GM23338 (cell line): ENCODE measurements around the gene SORL1-AS1.

Source experiments
- ATAC-seq: fragments of 200-7000 bp; cut with Tn5 transposase; 3 replicates; pipeline ENCODE4 v1.9.1; 2020
- DNase-seq: peaks from one replicate; pipeline ENCODE4 v3.0.0-alpha.2; 2015; ENCODE audit warnings: low spot score
- H2AFZ ChIP-seq: fragments of 200-600 bp; sonication (generic); 2 replicates; pipeline ENCODE4 v1.8.0; 2016; ENCODE audit warnings: antibody characterized with exemption, mild to moderate bottlenecking, moderate library complexity
- H3F3A ChIP-seq: fragments of 200-600 bp; sonication (generic); replicated peaks from 2 replicates; pipeline ENCODE4 v1.8.0; 2017; ENCODE audit warnings: antibody characterized with exemption, mixed run types, low read depth
- H3K27ac ChIP-seq: fragments of 200-600 bp; sonication (generic); 2 replicates; pipeline ENCODE4 v1.6.1; 2016; ENCODE audit warnings: low read depth
- H3K27me3 ChIP-seq: fragments of 200-600 bp; sonication (generic); 2 replicates; pipeline ENCODE4 v1.8.0; 2016; ENCODE audit warnings: mild to moderate bottlenecking, mixed run types, moderate library complexity; ENCODE audit not compliant: insufficient read depth
- H3K36me3 ChIP-seq: fragments of 200-600 bp; sonication (generic); 2 replicates; pipeline ENCODE4 v1.8.0; 2016; ENCODE audit warnings: mild to moderate bottlenecking; ENCODE audit not compliant: insufficient read depth
- H3K4me1 ChIP-seq: fragments of 200-600 bp; sonication (generic); 2 replicates; pipeline ENCODE4 v1.8.0; 2016; ENCODE audit warnings: mild to moderate bottlenecking, moderate library complexity; ENCODE audit not compliant: insufficient read depth
- H3K4me2 ChIP-seq: fragments of 200-600 bp; sonication (generic); 2 replicates; pipeline ENCODE4 v1.7.1; 2017; ENCODE audit warnings: mixed run types
- H3K4me3 ChIP-seq: fragments of 200-600 bp; sonication (generic); 2 replicates; pipeline ENCODE4 v1.6.1; 2016; ENCODE audit warnings: mixed run types
- H3K79me2 ChIP-seq: fragments of 200-600 bp; sonication (generic); replicated peaks from 2 replicates; pipeline ENCODE4 v1.8.0; 2017; ENCODE audit warnings: mild to moderate bottlenecking; ENCODE audit not compliant: insufficient read depth
- H3K9me2 ChIP-seq: fragments of 200-600 bp; sonication (generic); 2 replicates; pipeline ENCODE4 v1.8.0; 2017; ENCODE audit not compliant: insufficient read depth
- H4K20me1 ChIP-seq: fragments of 200-600 bp; sonication (generic); replicated peaks from 2 replicates; pipeline ENCODE4 v1.8.0; 2017; ENCODE audit warnings: mild to moderate bottlenecking; ENCODE audit not compliant: insufficient read depth
- H3K27ac Mint-ChIP-seq: 2 replicates; pipeline ENCODE4 v1.8.0; 2020; ENCODE audit warnings: inconsistent platforms, mild to moderate bottlenecking, moderate library complexity, mixed read lengths
- H3K27me3 Mint-ChIP-seq: 3 replicates; pipeline ENCODE4 v1.8.0; 2022; ENCODE audit warnings: low read depth, mild to moderate bottlenecking, moderate library complexity, mixed read lengths, inconsistent platforms; ENCODE audit not compliant: insufficient read depth, poor library complexity
- H3K36me3 Mint-ChIP-seq: 3 replicates; pipeline ENCODE4 v1.8.0; 2021; ENCODE audit warnings: low read depth, mild to moderate bottlenecking, inconsistent platforms, moderate library complexity, mixed read lengths
- H3K4me1 Mint-ChIP-seq: 3 replicates; pipeline ENCODE4 v1.8.0; 2020; ENCODE audit warnings: mild to moderate bottlenecking, inconsistent platforms, mixed read lengths
- H3K4me3 Mint-ChIP-seq: 3 replicates; pipeline ENCODE4 v1.8.0; 2021; ENCODE audit warnings: moderate library complexity, mild to moderate bottlenecking, inconsistent platforms, mixed read lengths
- H3K9me3 Mint-ChIP-seq: 3 replicates; pipeline ENCODE4 v1.8.0; 2020; ENCODE audit warnings: moderate library complexity, mild to moderate bottlenecking, inconsistent platforms, mixed read lengths
- CREB1 ChIP-seq: fragments of 250-450 bp; sonication (Bioruptor Pico); IDR thresholded peaks from 2 replicates; pipeline ENCODE4 v1.5.0; 2020; ENCODE audit warnings: low read depth, mild to moderate bottlenecking, moderate library complexity
- EZH2 ChIP-seq: fragments of 200-600 bp; sonication (generic); IDR thresholded peaks from one replicate; pipeline ENCODE4 v1.8.0; 2017; ENCODE audit warnings: antibody characterized with exemption, mild to moderate bottlenecking, low read depth; ENCODE audit not compliant: unreplicated experiment
- EZH2phosphoT487 ChIP-seq: fragments of 200-600 bp; sonication (generic); IDR thresholded peaks from one replicate; pipeline ENCODE4 v1.8.1; 2018; ENCODE audit warnings: antibody characterized with exemption; ENCODE audit not compliant: unreplicated experiment
- JUNB ChIP-seq: IDR thresholded peaks from one replicate; pipeline ENCODE4 v1.6.1; 2016; ENCODE audit warnings: antibody characterized with exemption; ENCODE audit not compliant: unreplicated experiment
- NANOG ChIP-seq: IDR thresholded peaks from 2 replicates; pipeline ENCODE4 v1.6.1; 2016; ENCODE audit warnings: antibody characterized with exemption, borderline replicate concordance
- POLR2AphosphoS5 ChIP-seq: IDR thresholded peaks from 2 replicates; pipeline ENCODE4 v1.6.1; 2016; ENCODE audit warnings: antibody characterized with exemption, low read depth
- STAT1 ChIP-seq: IDR thresholded peaks from one replicate; pipeline ENCODE4 v1.6.1; 2016; ENCODE audit warnings: antibody characterized with exemption; ENCODE audit not compliant: unreplicated experiment
- ZNF114 ChIP-seq: fragments of 250-450 bp; sonication (Bioruptor Pico); IDR thresholded peaks from 2 replicates; pipeline ENCODE4 v1.5.0; 2020; ENCODE audit warnings: mild to moderate bottlenecking, moderate library complexity
- ZNF331 ChIP-seq: fragments of 250-450 bp; sonication (Bioruptor Pico); IDR thresholded peaks from 2 replicates; pipeline ENCODE4 v1.5.0; 2020; ENCODE audit warnings: low read depth, mild to moderate bottlenecking, moderate library complexity
- TF ChIP-seq, protein P1 (sequence below): IDR thresholded peaks from 2 replicates; pipeline ENCODE4 v1.6.1; 2016; ENCODE audit warnings: antibody characterized with exemption
- TF ChIP-seq, protein P2 (sequence below), 2 experiments: fragments of 200-600 bp in 1 of 2; sonication (generic) in 1 of 2; conservative IDR thresholded peaks; 2 replicates each; pipeline versions ENCODE4 v1.5.1 to v1.6.1; 2016 to 2017; ENCODE audit warnings: antibody characterized with exemption in 2 of 2, low read depth in 2 of 2, mild to moderate bottlenecking in 2 of 2, moderate library complexity in 1 of 2
- TF ChIP-seq, protein P3 (sequence below): fragments of 250-450 bp; sonication (Bioruptor Pico); IDR thresholded peaks from 2 replicates; pipeline ENCODE4 v1.5.0; 2020; ENCODE audit warnings: mild to moderate bottlenecking, moderate library complexity
- TF ChIP-seq, protein P4 (sequence below): IDR thresholded peaks from one replicate; pipeline ENCODE4 v1.6.1; 2018; ENCODE audit warnings: antibody characterized with exemption; ENCODE audit not compliant: unreplicated experiment

Gene SORL1-AS1

DNA sequence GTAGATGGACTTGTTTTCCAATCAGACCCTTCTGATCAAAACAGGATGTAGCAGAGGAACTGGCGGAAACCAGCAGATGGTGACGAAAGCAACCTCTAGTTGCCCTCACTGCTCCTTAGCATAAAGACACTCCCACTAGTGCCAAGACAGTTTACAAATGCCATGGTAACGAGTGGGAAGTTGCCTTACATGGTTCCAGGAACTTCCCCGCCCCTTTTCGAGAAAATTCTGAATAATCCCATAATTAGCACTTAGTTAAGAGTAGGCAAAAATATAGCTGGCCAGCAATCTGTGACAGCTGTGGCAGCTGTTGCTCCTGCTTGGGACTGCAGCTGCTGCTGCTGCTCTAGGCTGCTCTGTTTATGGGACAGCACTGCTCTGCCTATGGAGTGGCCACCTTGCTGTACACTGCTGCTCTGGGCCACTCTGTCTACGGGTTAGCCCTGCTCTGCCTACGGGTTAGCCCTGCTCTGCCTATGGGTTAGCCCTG lies 34.1 kb downstream of the SORL1-AS1 start:
- no peaks in the 10 kb centered on the region for H3K27me3 ChIP-seq
- no peaks in the 10 kb centered on the region for H3K36me3 ChIP-seq
- peaks cover 10% of the 10 kb centered on the region for H3K9me2 ChIP-seq
- Mint-ChIP-seq H3K27me3 (no peaks in the 10 kb centered on the region), H3K4me3 (no peak overlapping the region), H3K9me3 (no peaks in the 10 kb centered on the region; the same call in 2 of the 3 replicates), H3K27ac (no peak overlapping the region), H3K36me3 (no peaks in the 10 kb centered on the region), H3K4me1 (peaks cover 17% of the 10 kb centered on the region)
- no peak for TF ChIP-seq CREB1 (CRISPR knock-in tag)
- no peak for TF ChIP-seq EZH2phosphoT487
- TF ChIP-seq, protein P1, sequence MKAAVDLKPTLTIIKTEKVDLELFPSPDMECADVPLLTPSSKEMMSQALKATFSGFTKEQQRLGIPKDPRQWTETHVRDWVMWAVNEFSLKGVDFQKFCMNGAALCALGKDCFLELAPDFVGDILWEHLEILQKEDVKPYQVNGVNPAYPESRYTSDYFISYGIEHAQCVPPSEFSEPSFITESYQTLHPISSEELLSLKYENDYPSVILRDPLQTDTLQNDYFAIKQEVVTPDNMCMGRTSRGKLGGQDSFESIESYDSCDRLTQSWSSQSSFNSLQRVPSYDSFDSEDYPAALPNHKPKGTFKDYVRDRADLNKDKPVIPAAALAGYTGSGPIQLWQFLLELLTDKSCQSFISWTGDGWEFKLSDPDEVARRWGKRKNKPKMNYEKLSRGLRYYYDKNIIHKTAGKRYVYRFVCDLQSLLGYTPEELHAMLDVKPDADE, result no peak
- no peak for TF ChIP-seq NANOG
- no peak for TF ChIP-seq JUNB
- TF ChIP-seq EZH2, result no peak
- no peak for TF ChIP-seq STAT1
- no peak for TF ChIP-seq ZNF114
- TF ChIP-seq, protein P2, sequence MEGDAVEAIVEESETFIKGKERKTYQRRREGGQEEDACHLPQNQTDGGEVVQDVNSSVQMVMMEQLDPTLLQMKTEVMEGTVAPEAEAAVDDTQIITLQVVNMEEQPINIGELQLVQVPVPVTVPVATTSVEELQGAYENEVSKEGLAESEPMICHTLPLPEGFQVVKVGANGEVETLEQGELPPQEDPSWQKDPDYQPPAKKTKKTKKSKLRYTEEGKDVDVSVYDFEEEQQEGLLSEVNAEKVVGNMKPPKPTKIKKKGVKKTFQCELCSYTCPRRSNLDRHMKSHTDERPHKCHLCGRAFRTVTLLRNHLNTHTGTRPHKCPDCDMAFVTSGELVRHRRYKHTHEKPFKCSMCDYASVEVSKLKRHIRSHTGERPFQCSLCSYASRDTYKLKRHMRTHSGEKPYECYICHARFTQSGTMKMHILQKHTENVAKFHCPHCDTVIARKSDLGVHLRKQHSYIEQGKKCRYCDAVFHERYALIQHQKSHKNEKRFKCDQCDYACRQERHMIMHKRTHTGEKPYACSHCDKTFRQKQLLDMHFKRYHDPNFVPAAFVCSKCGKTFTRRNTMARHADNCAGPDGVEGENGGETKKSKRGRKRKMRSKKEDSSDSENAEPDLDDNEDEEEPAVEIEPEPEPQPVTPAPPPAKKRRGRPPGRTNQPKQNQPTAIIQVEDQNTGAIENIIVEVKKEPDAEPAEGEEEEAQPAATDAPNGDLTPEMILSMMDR (conservative IDR thresholded peaks at IDR 0.05; ENCODE audit: low read depth in 2 of 2), result no peak
- no peak for TF ChIP-seq ZNF331
- no peak for TF ChIP-seq POLR2AphosphoS5
- TF ChIP-seq, protein P3, sequence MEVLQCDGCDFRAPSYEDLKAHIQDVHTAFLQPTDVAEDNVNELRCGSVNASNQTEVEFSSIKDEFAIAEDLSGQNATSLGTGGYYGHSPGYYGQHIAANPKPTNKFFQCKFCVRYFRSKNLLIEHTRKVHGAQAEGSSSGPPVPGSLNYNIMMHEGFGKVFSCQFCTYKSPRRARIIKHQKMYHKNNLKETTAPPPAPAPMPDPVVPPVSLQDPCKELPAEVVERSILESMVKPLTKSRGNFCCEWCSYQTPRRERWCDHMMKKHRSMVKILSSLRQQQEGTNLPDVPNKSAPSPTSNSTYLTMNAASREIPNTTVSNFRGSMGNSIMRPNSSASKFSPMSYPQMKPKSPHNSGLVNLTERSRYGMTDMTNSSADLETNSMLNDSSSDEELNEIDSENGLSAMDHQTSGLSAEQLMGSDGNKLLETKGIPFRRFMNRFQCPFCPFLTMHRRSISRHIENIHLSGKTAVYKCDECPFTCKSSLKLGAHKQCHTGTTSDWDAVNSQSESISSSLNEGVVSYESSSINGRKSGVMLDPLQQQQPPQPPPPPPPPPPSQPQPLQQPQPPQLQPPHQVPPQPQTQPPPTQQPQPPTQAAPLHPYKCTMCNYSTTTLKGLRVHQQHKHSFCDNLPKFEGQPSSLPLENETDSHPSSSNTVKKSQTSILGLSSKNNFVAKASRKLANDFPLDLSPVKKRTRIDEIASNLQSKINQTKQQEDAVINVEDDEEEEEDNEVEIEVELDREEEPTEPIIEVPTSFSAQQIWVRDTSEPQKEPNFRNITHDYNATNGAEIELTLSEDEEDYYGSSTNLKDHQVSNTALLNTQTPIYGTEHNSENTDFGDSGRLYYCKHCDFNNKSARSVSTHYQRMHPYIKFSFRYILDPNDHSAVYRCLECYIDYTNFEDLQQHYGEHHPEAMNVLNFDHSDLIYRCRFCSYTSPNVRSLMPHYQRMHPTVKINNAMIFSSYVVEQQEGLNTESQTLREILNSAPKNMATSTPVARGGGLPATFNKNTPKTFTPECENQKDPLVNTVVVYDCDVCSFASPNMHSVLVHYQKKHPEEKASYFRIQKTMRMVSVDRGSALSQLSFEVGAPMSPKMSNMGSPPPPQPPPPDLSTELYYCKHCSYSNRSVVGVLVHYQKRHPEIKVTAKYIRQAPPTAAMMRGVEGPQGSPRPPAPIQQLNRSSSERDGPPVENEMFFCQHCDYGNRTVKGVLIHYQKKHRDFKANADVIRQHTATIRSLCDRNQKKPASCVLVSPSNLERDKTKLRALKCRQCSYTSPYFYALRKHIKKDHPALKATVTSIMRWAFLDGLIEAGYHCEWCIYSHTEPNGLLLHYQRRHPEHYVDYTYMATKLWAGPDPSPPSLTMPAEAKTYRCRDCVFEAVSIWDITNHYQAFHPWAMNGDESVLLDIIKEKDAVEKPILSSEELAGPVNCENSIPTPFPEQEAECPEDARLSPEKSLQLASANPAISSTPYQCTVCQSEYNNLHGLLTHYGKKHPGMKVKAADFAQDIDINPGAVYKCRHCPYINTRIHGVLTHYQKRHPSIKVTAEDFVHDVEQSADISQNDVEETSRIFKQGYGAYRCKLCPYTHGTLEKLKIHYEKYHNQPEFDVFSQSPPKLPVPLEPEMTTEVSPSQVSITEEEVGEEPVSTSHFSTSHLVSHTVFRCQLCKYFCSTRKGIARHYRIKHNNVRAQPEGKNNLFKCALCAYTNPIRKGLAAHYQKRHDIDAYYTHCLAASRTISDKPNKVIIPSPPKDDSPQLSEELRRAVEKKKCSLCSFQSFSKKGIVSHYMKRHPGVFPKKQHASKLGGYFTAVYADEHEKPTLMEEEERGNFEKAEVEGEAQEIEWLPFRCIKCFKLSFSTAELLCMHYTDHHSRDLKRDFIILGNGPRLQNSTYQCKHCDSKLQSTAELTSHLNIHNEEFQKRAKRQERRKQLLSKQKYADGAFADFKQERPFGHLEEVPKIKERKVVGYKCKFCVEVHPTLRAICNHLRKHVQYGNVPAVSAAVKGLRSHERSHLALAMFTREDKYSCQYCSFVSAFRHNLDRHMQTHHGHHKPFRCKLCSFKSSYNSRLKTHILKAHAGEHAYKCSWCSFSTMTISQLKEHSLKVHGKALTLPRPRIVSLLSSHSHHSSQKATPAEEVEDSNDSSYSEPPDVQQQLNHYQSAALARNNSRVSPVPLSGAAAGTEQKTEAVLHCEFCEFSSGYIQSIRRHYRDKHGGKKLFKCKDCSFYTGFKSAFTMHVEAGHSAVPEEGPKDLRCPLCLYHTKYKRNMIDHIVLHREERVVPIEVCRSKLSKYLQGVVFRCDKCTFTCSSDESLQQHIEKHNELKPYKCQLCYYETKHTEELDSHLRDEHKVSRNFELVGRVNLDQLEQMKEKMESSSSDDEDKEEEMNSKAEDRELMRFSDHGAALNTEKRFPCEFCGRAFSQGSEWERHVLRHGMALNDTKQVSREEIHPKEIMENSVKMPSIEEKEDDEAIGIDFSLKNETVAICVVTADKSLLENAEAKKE (CRISPR knock-in tag), result no peak
- TF ChIP-seq, protein P4, sequence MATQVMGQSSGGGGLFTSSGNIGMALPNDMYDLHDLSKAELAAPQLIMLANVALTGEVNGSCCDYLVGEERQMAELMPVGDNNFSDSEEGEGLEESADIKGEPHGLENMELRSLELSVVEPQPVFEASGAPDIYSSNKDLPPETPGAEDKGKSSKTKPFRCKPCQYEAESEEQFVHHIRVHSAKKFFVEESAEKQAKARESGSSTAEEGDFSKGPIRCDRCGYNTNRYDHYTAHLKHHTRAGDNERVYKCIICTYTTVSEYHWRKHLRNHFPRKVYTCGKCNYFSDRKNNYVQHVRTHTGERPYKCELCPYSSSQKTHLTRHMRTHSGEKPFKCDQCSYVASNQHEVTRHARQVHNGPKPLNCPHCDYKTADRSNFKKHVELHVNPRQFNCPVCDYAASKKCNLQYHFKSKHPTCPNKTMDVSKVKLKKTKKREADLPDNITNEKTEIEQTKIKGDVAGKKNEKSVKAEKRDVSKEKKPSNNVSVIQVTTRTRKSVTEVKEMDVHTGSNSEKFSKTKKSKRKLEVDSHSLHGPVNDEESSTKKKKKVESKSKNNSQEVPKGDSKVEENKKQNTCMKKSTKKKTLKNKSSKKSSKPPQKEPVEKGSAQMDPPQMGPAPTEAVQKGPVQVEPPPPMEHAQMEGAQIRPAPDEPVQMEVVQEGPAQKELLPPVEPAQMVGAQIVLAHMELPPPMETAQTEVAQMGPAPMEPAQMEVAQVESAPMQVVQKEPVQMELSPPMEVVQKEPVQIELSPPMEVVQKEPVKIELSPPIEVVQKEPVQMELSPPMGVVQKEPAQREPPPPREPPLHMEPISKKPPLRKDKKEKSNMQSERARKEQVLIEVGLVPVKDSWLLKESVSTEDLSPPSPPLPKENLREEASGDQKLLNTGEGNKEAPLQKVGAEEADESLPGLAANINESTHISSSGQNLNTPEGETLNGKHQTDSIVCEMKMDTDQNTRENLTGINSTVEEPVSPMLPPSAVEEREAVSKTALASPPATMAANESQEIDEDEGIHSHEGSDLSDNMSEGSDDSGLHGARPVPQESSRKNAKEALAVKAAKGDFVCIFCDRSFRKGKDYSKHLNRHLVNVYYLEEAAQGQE, result no peak
- DNase-seq, result no peak
- no peak overlapping the region for H3K27ac ChIP-seq
- no peak overlapping the region for H3K4me2 ChIP-seq
- H3F3A ChIP-seq, result no peaks in the 10 kb centered on the region
- H2AFZ ChIP-seq, result no peak overlapping the region
- H4K20me1 ChIP-seq, result no peaks in the 10 kb centered on the region
- peaks cover 7% of the 10 kb centered on the region for H3K4me1 ChIP-seq
- H3K4me3 ChIP-seq, result no peak overlapping the region
- H3K79me2 ChIP-seq, result no peaks in the 10 kb centered on the region
- ATAC-seq, result peak; percentile 72
